Measurements from ENCODE around the gene TGM1.
A peak's percentile ranks its signal among the peaks of the same experiment; 100 is the strongest.
"Not testable (repeated sequence)": the region's sequence is repeated elsewhere in the genome, so short reads cannot be mapped to it uniquely, and the experiment has no call there.

The TGM1 gene

DNA sequence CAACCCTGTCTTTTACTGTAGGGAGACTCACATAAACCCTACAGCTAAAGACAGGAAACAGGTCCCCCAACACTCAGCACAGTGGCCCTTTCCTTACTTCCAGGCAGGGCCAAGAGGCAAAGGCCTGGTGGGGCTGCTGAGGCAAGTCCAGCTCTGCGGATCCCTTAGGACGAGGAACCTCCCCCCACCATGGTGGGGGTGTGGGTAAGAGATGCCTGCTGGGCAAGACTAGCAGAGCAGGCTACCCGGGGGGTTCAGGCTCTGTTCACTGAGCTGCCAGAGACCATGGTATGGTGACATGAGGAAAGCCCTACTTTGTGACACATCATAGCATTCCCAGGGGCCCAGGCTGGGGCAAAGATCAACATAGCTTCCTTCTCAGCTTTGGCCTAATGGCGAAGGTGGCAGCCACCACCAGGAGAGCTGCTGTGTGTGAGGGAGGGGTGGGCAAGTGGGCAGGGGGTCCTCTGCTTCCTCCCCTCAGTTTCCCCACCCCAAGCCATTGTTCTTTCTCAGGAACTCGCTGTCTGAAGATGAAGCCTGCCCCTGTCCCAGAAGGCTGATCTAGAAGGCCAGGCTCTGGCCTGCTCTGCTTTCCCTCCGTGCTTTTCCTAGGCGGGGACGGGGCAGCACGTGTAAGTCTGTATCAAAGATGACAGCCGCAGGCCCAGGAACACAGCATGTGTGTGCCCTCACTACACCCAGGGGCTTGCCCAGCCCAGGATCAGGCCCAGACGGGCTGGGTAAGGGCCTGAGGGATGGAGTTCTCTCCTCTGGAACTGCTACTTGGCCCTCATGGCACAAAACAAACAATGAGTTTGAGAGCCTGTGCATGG, 10.5 kb downstream of the TGM1 start:
- no peak for DNase-seq

GRCh38 chr14:24251880-24252288, 11.1 kb downstream of the TGM1 start:
- no peak for DNase-seq

DNA sequence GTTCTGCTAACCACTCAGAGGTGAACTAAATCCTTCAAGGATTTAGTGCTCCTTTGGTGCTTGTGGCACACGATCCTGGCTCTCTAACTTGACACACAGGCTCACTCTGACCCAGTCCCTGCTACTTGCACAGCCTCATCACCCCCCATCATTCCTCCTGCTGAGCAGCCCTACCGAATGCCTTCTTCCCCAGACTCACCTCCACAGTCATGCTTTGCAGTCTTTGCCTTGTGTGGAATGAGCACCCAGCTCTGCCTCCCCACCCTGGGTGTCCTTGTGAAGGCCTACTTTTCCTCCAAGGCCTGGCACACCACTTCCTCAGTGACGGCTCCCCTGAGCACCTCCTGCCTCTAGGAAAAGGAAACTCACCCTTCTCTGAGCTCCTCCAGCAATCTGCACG, 12.6 kb downstream of the TGM1 start:
- no peak for DNase-seq

DNA sequence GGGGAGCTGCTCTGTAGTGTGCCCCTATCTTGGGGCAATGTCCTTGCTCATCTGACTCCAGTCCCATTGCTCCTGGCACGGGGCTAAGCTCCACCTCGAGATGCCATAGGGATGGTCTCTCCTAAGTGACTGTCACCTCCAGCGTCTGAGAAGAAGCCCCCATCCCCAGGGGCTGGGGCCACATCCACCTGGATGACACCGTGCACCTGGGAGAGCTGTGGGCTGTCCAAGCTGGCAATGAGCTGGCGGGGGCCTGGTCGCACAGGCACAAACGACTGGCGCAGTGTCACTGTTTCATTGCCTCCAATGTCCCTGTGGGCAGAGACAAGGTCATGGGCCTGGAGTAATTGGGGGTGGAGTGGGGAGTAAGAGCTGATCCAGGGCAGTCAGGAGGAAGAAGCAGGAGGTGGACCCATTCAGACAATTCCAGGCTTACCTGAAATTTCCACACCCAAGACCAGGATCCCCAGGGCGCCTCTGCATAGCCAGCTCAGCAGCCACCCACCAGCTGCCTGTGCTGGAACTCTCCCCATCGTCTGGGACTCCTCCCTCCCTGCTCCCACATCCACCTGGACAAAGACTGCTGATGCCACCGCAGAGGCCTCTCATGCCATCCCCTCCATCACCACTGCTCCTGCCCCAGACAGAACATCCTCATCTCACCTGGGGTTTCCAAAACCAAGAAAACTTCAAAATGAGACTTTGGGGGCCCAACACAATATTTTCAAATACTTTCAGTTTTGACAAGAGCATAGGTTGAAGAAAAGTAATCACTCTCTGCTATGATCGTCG, 13.6 kb downstream of the TGM1 start:
- DNase-seq: no peak

GRCh38 chr14:24247422-24247821, 15.6 kb downstream of the TGM1 start:
- no peak for DNase-seq

GRCh38 chr14:24246765-24247212, 16.2 kb downstream of the TGM1 start:
- no peak for DNase-seq

- DNase-seq: not testable (repeated sequence)
Measured at GRCh38 chr14:24245350-24245749, 17.6 kb downstream of the TGM1 start.

GRCh38 chr14:24243336-24243836, 19.6 kb downstream of the TGM1 start:
- peak; percentile 48 for DNase-seq

GRCh38 chr14:24241829-24242443, 21.0 kb downstream of the TGM1 start:
- peak; percentile 50 for DNase-seq

GRCh38 chr14:24240110-24240918, 22.7 kb downstream of the TGM1 start:
- DNase-seq: no peak

DNA sequence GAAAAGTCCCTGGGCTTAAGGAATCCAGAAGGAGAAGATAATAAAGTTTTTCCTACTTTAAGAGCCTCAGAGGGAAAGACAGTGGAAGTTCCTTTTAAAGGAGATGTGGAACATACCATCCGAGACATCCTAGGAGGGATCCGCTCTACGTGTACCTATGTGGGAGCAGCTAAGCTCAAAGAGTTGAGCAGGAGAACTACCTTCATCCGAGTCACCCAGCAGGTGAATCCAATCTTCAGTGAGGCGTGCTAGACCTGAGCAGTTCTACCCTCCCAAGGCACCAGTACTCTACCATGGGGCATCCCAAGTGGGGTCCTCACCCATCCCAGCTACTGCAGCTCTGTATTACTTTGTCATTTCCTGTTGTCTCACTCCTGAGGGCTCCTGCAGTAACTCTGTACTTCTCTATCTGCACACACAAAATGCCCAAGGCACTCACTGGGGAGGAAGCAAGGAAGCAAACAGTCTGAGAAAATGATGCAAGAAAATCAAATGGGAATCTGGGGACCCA, 24.4 kb downstream of the TGM1 start:
- DNase-seq: no peak

DNA sequence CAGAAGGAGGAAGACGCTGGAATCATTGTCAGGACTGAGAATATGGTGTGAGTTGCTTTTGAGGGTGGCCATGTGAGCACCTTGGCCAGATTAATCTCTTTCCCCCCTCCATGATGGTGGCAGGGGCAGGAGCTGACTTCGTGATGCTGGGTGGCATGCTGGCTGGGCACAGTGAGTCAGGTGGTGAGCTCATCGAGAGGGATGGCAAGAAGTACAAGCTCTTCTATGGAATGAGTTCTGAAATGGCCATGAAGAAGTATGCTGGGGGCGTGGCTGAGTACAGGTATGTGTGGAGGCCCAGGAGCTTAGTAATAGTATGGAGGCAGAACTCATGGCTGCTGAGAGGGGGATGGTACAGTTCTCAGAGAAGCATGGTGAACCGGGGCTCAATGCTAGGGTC, 24.9 kb downstream of the TGM1 start:
- no peak for DNase-seq

DNA sequence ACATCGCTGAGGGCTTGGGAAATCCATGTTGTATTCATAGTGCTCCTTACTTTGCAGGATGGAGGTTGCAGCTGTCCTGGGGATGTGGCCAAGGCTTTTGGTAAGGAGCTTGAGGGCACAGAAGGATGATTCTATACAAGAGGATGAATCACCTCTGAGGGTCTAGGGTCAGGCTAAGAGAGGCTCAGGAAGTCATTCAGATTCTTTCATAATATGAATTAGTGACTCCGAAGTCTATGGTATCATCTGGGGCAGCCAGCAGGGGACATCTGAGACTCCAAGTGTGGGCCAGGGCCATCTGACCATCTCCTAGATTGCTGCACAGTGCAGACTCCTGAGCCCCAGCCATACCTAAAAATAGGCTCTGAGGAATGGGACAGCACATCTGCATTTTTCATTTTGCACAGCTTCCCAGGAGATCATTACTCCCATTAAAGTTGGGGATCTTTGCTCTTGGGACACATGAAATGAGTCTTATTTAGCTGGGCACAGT, 25.5 kb downstream of the TGM1 start:
- no peak for DNase-seq

- no peak for DNase-seq
Measured at GRCh38 chr14:24236689-24237462, 26.1 kb downstream of the TGM1 start.

- DNase-seq: no peak
Measured at GRCh38 chr14:24235804-24236688, 26.9 kb downstream of the TGM1 start.

DNA sequence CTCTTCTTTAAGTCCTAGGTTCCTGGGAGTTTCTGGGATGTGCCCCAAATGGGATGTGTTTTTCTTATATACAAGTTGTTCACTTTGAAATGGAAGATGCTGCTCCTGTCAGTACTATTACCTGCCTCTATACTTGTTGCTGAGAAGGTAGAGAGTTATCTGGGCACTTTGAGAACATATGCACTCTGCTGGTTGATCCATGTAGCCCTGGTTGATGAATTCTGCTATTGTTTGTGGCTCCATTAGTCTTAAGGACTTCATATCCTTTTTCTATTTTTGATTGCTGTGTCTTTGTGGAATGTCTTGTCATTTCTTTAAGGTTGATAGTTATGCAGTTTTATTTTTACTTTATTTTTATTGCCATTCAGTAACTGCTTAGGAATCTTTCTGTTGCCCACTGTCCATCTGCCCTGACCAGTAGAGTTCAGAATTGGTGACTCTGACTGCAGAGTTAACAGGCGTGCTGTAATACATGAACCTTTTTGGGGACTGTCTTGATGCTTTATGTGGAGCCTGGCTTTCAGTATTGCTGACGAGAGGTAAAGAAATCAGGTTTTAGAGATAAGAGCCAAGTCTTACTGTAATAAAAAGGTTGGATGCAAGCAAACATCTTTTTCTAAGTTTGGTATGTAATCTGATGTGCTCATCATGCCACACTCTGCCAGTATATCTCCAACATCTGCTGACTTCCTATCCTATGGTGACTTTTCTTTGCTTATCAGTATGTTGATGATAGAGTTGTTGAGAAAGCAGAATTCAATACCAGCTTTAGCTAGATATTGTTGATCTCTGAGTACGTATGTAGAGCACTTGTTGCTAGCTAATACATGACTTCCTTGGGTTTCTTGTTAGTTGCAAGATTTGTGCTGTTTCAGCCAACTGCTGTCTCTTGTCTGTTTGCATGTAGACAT, 28.6 kb downstream of the TGM1 start:
- DNase-seq: no peak

GRCh38 chr14:24233538-24233866, 29.5 kb downstream of the TGM1 start:
- DNase-seq: no peak

DNA sequence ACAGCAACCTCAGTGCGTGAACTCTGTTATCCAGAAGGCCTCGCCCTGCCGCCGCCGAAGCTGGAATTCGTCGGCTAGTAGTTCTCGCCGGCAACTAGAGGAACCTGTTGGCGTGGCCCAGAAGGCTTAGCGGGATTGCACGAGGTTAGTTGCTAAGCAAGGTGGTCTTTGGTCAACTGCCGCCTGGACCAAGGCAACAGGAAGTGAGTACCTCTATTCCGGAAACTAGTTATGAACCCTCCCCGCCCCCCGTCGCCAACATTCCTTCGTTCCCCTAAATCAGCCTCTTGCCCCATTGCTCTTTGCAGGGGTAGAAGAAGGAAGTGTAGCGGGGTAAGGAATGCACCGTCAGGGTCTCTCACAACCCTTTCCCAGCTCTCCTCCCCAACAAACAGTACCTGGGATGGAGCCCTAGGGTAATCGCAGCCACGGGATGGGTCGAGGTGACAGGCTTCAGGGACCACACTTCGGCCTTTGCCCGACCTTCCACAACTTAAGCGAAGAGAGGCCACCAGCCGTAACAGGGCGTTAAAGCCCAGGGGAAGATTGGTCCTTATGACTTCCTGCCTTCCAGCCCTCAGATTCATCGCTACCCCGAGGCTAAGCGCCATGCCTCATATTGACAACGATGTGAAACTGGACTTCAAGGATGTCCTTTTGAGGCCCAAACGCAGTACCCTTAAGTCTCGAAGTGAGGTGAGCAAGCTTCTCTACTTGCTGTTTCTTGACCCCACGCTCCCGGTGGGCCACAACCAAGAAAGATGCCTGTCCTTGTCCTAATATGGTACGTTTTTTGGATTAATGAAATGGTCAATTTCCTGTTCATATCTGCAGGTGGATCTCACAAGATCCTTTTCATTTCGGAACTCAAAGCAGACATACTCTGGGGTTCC, 30.1 kb downstream of the TGM1 start, which contains the start of gene GMPR2:
TSS of gene GMPR2 (plus strand) at position 285 of the 893 bp plus-strand sequence. CDS start at position 610, 325 bp downstream.
- peak; percentile 93 for DNase-seq

All from NCI-H2227 treated with DMSO at 0.1 percent for 48 hours (cell line).